Measurements from ENCODE around the gene ZBTB34.

The ZBTB34 gene

GRCh38 chr9:126827227-126827626 lies 33.2 kb upstream of the ZBTB34 start:
- no peak for TF ChIP-seq SP7 (tag by site-specific recombination; IDR thresholded peaks at IDR 0.05)
- TF ChIP-seq ZNF184 (tag by site-specific recombination; IDR thresholded peaks at IDR 0.05): no peak
- TF ChIP-seq ZFHX2 (tag by site-specific recombination; conservative IDR thresholded peaks at IDR 0.05): no peak
- no peak for TF ChIP-seq ZNF626 (tag by site-specific recombination; IDR thresholded peaks at IDR 0.05)
- TF ChIP-seq MZF1 (tag by site-specific recombination; IDR thresholded peaks at IDR 0.05; ENCODE audit: borderline replicate concordance): no peak
- TF ChIP-seq ZNF658 (tag by site-specific recombination; IDR thresholded peaks at IDR 0.05): no peak
- TF ChIP-seq, protein P1, sequence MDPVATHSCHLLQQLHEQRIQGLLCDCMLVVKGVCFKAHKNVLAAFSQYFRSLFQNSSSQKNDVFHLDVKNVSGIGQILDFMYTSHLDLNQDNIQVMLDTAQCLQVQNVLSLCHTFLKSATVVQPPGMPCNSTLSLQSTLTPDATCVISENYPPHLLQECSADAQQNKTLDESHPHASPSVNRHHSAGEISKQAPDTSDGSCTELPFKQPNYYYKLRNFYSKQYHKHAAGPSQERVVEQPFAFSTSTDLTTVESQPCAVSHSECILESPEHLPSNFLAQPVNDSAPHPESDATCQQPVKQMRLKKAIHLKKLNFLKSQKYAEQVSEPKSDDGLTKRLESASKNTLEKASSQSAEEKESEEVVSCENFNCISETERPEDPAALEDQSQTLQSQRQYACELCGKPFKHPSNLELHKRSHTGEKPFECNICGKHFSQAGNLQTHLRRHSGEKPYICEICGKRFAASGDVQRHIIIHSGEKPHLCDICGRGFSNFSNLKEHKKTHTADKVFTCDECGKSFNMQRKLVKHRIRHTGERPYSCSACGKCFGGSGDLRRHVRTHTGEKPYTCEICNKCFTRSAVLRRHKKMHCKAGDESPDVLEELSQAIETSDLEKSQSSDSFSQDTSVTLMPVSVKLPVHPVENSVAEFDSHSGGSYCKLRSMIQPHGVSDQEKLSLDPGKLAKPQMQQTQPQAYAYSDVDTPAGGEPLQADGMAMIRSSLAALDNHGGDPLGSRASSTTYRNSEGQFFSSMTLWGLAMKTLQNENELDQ (tag by site-specific recombination; IDR thresholded peaks at IDR 0.05; ENCODE audit: low read depth): no peak
- TF ChIP-seq ZBTB44 (tag by site-specific recombination; IDR thresholded peaks at IDR 0.05): no peak
- no peak for TF ChIP-seq TCF7L2 (IDR thresholded peaks at IDR 0.05; ENCODE audit: borderline replicate concordance, low read depth, low read length)
- TF ChIP-seq, protein P2, sequence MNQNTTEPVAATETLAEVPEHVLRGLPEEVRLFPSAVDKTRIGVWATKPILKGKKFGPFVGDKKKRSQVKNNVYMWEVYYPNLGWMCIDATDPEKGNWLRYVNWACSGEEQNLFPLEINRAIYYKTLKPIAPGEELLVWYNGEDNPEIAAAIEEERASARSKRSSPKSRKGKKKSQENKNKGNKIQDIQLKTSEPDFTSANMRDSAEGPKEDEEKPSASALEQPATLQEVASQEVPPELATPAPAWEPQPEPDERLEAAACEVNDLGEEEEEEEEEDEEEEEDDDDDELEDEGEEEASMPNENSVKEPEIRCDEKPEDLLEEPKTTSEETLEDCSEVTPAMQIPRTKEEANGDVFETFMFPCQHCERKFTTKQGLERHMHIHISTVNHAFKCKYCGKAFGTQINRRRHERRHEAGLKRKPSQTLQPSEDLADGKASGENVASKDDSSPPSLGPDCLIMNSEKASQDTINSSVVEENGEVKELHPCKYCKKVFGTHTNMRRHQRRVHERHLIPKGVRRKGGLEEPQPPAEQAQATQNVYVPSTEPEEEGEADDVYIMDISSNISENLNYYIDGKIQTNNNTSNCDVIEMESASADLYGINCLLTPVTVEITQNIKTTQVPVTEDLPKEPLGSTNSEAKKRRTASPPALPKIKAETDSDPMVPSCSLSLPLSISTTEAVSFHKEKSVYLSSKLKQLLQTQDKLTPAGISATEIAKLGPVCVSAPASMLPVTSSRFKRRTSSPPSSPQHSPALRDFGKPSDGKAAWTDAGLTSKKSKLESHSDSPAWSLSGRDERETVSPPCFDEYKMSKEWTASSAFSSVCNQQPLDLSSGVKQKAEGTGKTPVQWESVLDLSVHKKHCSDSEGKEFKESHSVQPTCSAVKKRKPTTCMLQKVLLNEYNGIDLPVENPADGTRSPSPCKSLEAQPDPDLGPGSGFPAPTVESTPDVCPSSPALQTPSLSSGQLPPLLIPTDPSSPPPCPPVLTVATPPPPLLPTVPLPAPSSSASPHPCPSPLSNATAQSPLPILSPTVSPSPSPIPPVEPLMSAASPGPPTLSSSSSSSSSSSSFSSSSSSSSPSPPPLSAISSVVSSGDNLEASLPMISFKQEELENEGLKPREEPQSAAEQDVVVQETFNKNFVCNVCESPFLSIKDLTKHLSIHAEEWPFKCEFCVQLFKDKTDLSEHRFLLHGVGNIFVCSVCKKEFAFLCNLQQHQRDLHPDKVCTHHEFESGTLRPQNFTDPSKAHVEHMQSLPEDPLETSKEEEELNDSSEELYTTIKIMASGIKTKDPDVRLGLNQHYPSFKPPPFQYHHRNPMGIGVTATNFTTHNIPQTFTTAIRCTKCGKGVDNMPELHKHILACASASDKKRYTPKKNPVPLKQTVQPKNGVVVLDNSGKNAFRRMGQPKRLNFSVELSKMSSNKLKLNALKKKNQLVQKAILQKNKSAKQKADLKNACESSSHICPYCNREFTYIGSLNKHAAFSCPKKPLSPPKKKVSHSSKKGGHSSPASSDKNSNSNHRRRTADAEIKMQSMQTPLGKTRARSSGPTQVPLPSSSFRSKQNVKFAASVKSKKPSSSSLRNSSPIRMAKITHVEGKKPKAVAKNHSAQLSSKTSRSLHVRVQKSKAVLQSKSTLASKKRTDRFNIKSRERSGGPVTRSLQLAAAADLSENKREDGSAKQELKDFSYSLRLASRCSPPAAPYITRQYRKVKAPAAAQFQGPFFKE (tag by site-specific recombination; IDR thresholded peaks at IDR 0.05; ENCODE audit: borderline replicate concordance): no peak
- no peak for TF ChIP-seq PRDM1 (tag by site-specific recombination; IDR thresholded peaks at IDR 0.05)
- no peak for TF ChIP-seq ZNF391 (tag by site-specific recombination; IDR thresholded peaks at IDR 0.05; ENCODE audit: borderline replicate concordance, low read depth)
- POLR2A ChIA-PET: no interaction called here

GRCh38 chr9:126829035-126829434 lies 31.4 kb upstream of the ZBTB34 start:
- H3K4me3 ChIP-seq (ENCODE audit: low read depth, low read length): no peak overlapping the region
- ChIA-PET CTCF (interaction anchor here (0.6 kb wide), 1 partner anchor 29 kb away, joined by 3 read pairs; no protein-coding TSS in a partner anchor), POLR2A (interaction anchor here (0.6 kb wide), 1 partner anchor 25 kb away, joined by 3 read pairs; no protein-coding TSS in a partner anchor)
- no peak overlapping the region for H3K27ac ChIP-seq (ENCODE audit: extremely low read depth, low read depth, low read length)
- no peaks in the 10 kb centered on the region for H3K9me3 ChIP-seq (ENCODE audit: control insufficient read depth, insufficient read depth, low read depth, low read length)
- peaks cover 0 to 27% of the 10 kb centered on the region in 2 experiments; a peak in 2 of 3 replicates for H3K36me3 ChIP-seq (ENCODE audit: control insufficient read depth in 2 of 2, insufficient read depth in 1 of 2, low read length in 2 of 2)
- TF ChIP-seq, protein P3, sequence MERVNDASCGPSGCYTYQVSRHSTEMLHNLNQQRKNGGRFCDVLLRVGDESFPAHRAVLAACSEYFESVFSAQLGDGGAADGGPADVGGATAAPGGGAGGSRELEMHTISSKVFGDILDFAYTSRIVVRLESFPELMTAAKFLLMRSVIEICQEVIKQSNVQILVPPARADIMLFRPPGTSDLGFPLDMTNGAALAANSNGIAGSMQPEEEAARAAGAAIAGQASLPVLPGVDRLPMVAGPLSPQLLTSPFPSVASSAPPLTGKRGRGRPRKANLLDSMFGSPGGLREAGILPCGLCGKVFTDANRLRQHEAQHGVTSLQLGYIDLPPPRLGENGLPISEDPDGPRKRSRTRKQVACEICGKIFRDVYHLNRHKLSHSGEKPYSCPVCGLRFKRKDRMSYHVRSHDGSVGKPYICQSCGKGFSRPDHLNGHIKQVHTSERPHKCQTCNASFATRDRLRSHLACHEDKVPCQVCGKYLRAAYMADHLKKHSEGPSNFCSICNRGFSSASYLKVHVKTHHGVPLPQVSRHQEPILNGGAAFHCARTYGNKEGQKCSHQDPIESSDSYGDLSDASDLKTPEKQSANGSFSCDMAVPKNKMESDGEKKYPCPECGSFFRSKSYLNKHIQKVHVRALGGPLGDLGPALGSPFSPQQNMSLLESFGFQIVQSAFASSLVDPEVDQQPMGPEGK (tag by site-specific recombination; IDR thresholded peaks at IDR 0.05): no peak
- TF ChIP-seq ZNF214 (tag by site-specific recombination; IDR thresholded peaks at IDR 0.05; ENCODE audit: borderline replicate concordance) (no peak), ZSCAN23 (tag by site-specific recombination; IDR thresholded peaks at IDR 0.05) (no peak), ZNF155 (tag by site-specific recombination; IDR thresholded peaks at IDR 0.05) (no peak), ZNF19 (tag by site-specific recombination; IDR thresholded peaks at IDR 0.05; ENCODE audit: low read depth) (no peak), ZNF658 (tag by site-specific recombination; IDR thresholded peaks at IDR 0.05) (no peak), KLF9 (tag by site-specific recombination; IDR thresholded peaks at IDR 0.05; ENCODE audit: low read depth) (no peak), ZXDB (tag by site-specific recombination; IDR thresholded peaks at IDR 0.05) (no peak), ZNF701 (tag by site-specific recombination; IDR thresholded peaks at IDR 0.05) (no peak)
- no peaks in the 10 kb centered on the region; the same call in 1 of the 2 replicates for H3K4me1 ChIP-seq (ENCODE audit: control insufficient read depth, insufficient read depth, low read length)

More at GRCh38 chr9:126827227-126827626, 33.2 kb upstream of the ZBTB34 start:
- H3K9me3 ChIP-seq (ENCODE audit: control insufficient read depth, insufficient read depth, low read depth, low read length): no peaks in the 10 kb centered on the region
- no peak overlapping the region for H3K27ac ChIP-seq (ENCODE audit: extremely low read depth, low read depth, low read length)
- H3K4me1 ChIP-seq (ENCODE audit: control insufficient read depth, insufficient read depth, low read length): no peaks in the 10 kb centered on the region; the same call in 1 of the 2 replicates
- peaks cover 0 to 13% of the 10 kb centered on the region in 2 experiments; a peak in 2 of 3 replicates for H3K36me3 ChIP-seq (ENCODE audit: control insufficient read depth in 2 of 2, insufficient read depth in 1 of 2, low read length in 2 of 2)
- no peak overlapping the region for H3K4me3 ChIP-seq (ENCODE audit: low read depth, low read length)
- CTCF ChIA-PET: interaction anchor here (0.6 kb wide), 1 partner anchor 23 kb away, joined by 3 read pairs; no protein-coding TSS in a partner anchor

All from HEK293 (cell line).